HG02938 (cell line): ENCODE measurements around the gene KIF20A.
"Not testable (repeated sequence)": the region's sequence is repeated elsewhere in the genome, so short reads cannot be mapped to it uniquely, and the experiment has no call there.

Source experiments
- ATAC-seq: cut with Tn5 transposase; IDR thresholded peaks from one replicate; pipeline ENCODE4 v1.9.1; 2021; ENCODE audit warnings: mild to moderate bottlenecking, moderate library complexity; ENCODE audit not compliant: unreplicated experiment

The KIF20A gene

GRCh38 chr5:138178516-138179276 lies at the start of gene KIF20A, which contains the start of gene BRD8:
TSS of gene KIF20A (plus strand) at chr5:138179112. CDS start at chr5:138179681, 569 bp downstream.
TSS of gene BRD8 (minus strand) at chr5:138178630. CDS start at chr5:138178614, 16 bp downstream.
- peak; percentile 77 for ATAC-seq

GRCh38 chr5:138129347-138129746 lies 49.6 kb upstream of the KIF20A start:
- ATAC-seq = no peak

- no peak for ATAC-seq
These were observed 46.4 kb upstream of the KIF20A start for GRCh38 chr5:138132543-138132942.

- peak; percentile 71 for ATAC-seq
These were observed 39.7 kb upstream of the KIF20A start, which contains the start of gene NME5 for GRCh38 chr5:138138949-138139780. TSS of gene NME5 (minus strand) at chr5:138139428. CDS start at chr5:138138780, 648 bp downstream.

- no peak for ATAC-seq
These were observed 39.2 kb upstream of the KIF20A start for GRCh38 chr5:138139781-138140090.

- ATAC-seq = no peak
These were observed 38.6 kb upstream of the KIF20A start for GRCh38 chr5:138140268-138140667.

GRCh38 chr5:138141734-138142133 lies 37.2 kb upstream of the KIF20A start:
- ATAC-seq = no peak

GRCh38 chr5:138143578-138143977 lies 35.3 kb upstream of the KIF20A start:
- ATAC-seq = not testable (repeated sequence)

GRCh38 chr5:138148811-138149210 lies 30.1 kb upstream of the KIF20A start:
- no peak for ATAC-seq

- ATAC-seq = no peak
These were observed 29.4 kb upstream of the KIF20A start for GRCh38 chr5:138149530-138149929.

- not testable (repeated sequence) for ATAC-seq
These were observed 22.9 kb upstream of the KIF20A start for GRCh38 chr5:138155977-138156376.

GRCh38 chr5:138157626-138158025 lies 21.3 kb upstream of the KIF20A start:
- no peak for ATAC-seq

- ATAC-seq = no peak
These were observed 19.2 kb upstream of the KIF20A start for GRCh38 chr5:138159666-138160065.

GRCh38 chr5:138160706-138161105 lies 18.2 kb upstream of the KIF20A start:
- no peak for ATAC-seq

GRCh38 chr5:138163721-138164120 lies 15.2 kb upstream of the KIF20A start:
- no peak for ATAC-seq

- ATAC-seq = no peak
These were observed 9.8 kb upstream of the KIF20A start for GRCh38 chr5:138169124-138169523.

GRCh38 chr5:138170299-138170698 lies 8.6 kb upstream of the KIF20A start:
- ATAC-seq = no peak

- ATAC-seq = peak; percentile 28
These were observed 884 bp upstream of the KIF20A start for GRCh38 chr5:138177941-138178515.

- no peak for ATAC-seq
These were observed 455 bp downstream of the KIF20A start for GRCh38 chr5:138179277-138179857.

- ATAC-seq = no peak
These were observed 1.4 kb downstream of the KIF20A start for GRCh38 chr5:138180183-138180782.

GRCh38 chr5:138180841-138181240 lies 1.9 kb downstream of the KIF20A start:
- ATAC-seq = no peak
